Measurements from ENCODE around the gene REG4. TPM values are rescaled to one million over a fixed set of nuclear protein-coding genes. Genes with fewer than 3 reads are reported as not detected.
"Not testable (repeated sequence)": the region's sequence is repeated elsewhere in the genome, so short reads cannot be mapped to it uniquely, and the experiment has no call there.

Gene REG4
- total and polyA plus RNA-seq, 7 donors = 10.4 to 80.8 (median 13.2) TPM; not detected in 4

DNA sequence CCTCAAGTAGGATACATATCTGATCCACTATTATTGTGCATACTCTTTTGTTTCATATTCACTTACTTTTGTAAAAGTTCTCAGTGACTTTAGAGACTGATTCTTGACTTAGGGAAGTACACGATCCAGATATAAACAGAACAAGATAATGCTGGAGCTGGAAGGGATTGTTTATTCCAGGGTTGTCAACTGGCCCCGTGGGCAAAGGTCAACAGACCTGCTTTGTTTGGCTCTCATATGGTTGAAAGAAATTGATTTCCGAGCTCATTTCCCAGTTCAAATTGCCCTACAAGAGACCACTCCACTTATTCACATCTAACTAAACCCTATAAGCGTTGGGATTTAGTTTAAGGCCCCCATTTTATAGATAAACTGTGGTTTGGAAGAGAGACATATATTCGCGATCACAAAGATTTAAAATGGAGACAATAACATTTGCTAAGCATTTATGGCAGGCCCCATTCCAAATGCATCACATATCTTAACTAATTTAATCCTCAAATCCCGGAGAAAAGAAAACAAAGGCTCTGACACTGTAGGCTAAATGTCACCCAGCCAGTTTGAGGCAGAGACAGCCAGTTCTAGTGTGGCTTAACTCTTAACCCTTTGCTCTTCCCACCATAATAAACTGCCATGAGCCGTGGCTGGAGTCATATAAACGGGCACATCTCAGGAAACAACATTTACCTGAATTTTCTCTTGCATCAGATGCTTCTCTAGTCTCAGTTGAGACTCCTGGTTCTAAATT is 20.6 kb downstream of the REG4 start:
- Histone ChIP-seq H3K4me3 (no peak overlapping the region), H3K9me3 (no peaks in the 10 kb centered on the region), H3K36me3 (no peaks in the 10 kb centered on the region), H3K4me1 (peaks cover 0 to 27% (median 25%) of the 10 kb centered on the region in 4 donors), H3K27ac (no peak overlapping the region), H3K27me3 (no peaks in the 10 kb centered on the region)
- TF ChIP-seq CTCF (IDR thresholded peaks at IDR 0.05) = no peak
- TF ChIP-seq EP300 (IDR thresholded peaks at IDR 0.05) = no peak
- TF ChIP-seq POLR2A (IDR thresholded peaks at IDR 0.05) = no peak
- no peak for DNase-seq
- WGBS, 2 donors = 10 to 57% methylated on average over 9 of the region's 9 CpGs
- intact Hi-C loops (cut with DNase I) = no loop called here

- TF ChIP-seq POLR2A (IDR thresholded peaks at IDR 0.05) (no peak), POLR2AphosphoS5 (IDR thresholded peaks at IDR 0.05) (no peak), CTCF (IDR thresholded peaks at IDR 0.05) (no peak), EP300 (IDR thresholded peaks at IDR 0.05) (no peak)
- intact Hi-C loops (cut with DNase I) = no loop called here
- Histone ChIP-seq H3K9me3 (no peaks in the 10 kb centered on the region), H3K27me3 (no peaks in the 10 kb centered on the region), H3K36me3 (no peaks in the 10 kb centered on the region), H3K4me3 (no peak overlapping the region), H3K27ac (no peak overlapping the region), H3K4me1 (peaks cover 0 to 26% (median 15%) of the 10 kb centered on the region in 4 donors)
- WGBS, 2 donors = 12 to 53% methylated on average over 2 of the region's 2 CpGs
- DNase-seq = no peak
Measured at GRCh38 chr1:119787776-119788175, 23.5 kb downstream of the REG4 start.

GRCh38 chr1:119786473-119787050 is 24.7 kb downstream of the REG4 start:
- H3K27ac ChIP-seq; H3K27me3 ChIP-seq; H3K36me3 ChIP-seq; intact Hi-C loops (cut with DNase I); DNase-seq; H3K4me3 ChIP-seq; H3K9me3 ChIP-seq: not testable (repeated sequence)
- H3K4me1 ChIP-seq = peaks cover 0 to 28% (median 15%) of the 10 kb centered on the region in 4 donors
- 26 to 64% methylated on average over 4 of the region's 4 CpGs for WGBS, 2 donors

GRCh38 chr1:119786046-119786445 is 25.2 kb downstream of the REG4 start:
- H3K9me3 ChIP-seq; H3K4me3 ChIP-seq; H3K36me3 ChIP-seq; DNase-seq; intact Hi-C loops (cut with DNase I); H3K27ac ChIP-seq; H3K27me3 ChIP-seq: not testable (repeated sequence)
- 84 to 85% methylated on average over 7 of the region's 7 CpGs for WGBS, 2 donors
- H3K4me1 ChIP-seq = peaks cover 0 to 28% (median 15%) of the 10 kb centered on the region in 4 donors

DNA sequence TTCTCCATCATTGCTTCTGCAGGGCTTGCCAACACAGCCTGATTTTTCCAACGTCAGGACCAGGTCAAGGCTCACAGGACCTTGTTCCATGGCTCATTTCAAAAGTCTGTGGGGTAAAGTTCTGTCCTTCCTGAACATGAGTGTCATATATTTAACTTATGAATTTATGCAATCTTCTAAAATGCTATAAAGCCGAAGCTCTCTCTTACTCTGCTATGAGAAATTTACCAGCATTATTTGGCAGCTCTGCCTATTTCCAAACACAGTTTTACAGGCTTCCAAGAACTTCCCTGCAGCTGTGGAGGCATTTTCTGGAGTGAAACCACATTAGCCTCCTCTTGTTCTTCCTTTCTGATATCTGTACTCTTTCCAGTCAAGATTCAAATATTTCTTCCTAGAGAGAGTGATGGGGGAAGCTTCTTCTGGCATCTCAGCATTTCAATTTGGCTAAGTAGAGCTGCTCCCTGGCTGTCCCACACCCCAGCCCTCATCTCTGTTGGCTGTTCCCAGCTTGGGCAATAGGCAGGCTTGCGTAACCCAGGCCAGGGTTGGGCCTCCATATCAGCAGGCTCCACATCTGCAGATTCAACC is 27.0 kb downstream of the REG4 start:
- TF ChIP-seq CTCF (IDR thresholded peaks at IDR 0.05) (no peak), POLR2A (IDR thresholded peaks at IDR 0.05) (no peak), POLR2AphosphoS5 (IDR thresholded peaks at IDR 0.05) (no peak), EP300 (IDR thresholded peaks at IDR 0.05) (no peak)
- 29 to 61% methylated on average over 3 of the region's 3 CpGs for WGBS, 2 donors
- H3K36me3 ChIP-seq = no peaks in the 10 kb centered on the region
- DNase-seq = peak; percentile 85
- no peak overlapping the region for H3K4me3 ChIP-seq
- intact Hi-C loops (cut with DNase I) = no loop called here
- H3K27ac ChIP-seq = peak overlapping the region in 1 of 4 donors; percentile 20
- no peaks in the 10 kb centered on the region for H3K27me3 ChIP-seq
- no peaks in the 10 kb centered on the region for H3K9me3 ChIP-seq
- peaks cover 0 to 33% (median 20%) of the 10 kb centered on the region in 4 donors for H3K4me1 ChIP-seq

All from sigmoid colon (tissue), 7 donors.